ENCODE data around the gene PLCXD1.
"Not testable (repeated sequence)": the region's sequence is repeated elsewhere in the genome, so short reads cannot be mapped to it uniquely, and the experiment has no call there.

Gene PLCXD1

GRCh38 chrX:281166-281999 lies at the start of gene PLCXD1:
TSS of gene PLCXD1 (plus strand) at chrX:281381. CDS start at chrX:284188, 2,807 bp downstream.
- no peak for TF ChIP-seq CTCF (IDR thresholded peaks at IDR 0.05; ENCODE audit: poor library complexity, severe bottlenecking)
- ATAC-seq (ENCODE audit: low read depth) (peak; percentile 41), DNase-seq (ENCODE audit: low spot score) (peak; percentile 64)
- Histone ChIP-seq H3K27ac (ENCODE audit: poor library complexity, severe bottlenecking) (peak within 1 kb of the TSS; percentile 20), H3K27me3 (ENCODE audit: insufficient read depth, poor library complexity, severe bottlenecking) (no peaks in the 10 kb centered on the region), H3K9me3 (ENCODE audit: severe bottlenecking) (no peaks in the 10 kb centered on the region), H3K4me3 (ENCODE audit: severe bottlenecking) (peak within 1 kb of the TSS; percentile 12), H3K4me1 (ENCODE audit: insufficient read depth, poor library complexity, severe bottlenecking) (no peaks in the 10 kb centered on the region), H3K36me3 (ENCODE audit: low read depth) (peaks cover 25% of the 10 kb centered on the region)

- H3K27ac ChIP-seq (ENCODE audit: poor library complexity, severe bottlenecking); H3K4me3 ChIP-seq (ENCODE audit: severe bottlenecking); H3K4me1 ChIP-seq (ENCODE audit: insufficient read depth, poor library complexity, severe bottlenecking); DNase-seq (ENCODE audit: low spot score); H3K9me3 ChIP-seq (ENCODE audit: severe bottlenecking); H3K27me3 ChIP-seq (ENCODE audit: insufficient read depth, poor library complexity, severe bottlenecking); H3K36me3 ChIP-seq (ENCODE audit: low read depth): not testable (repeated sequence)
- ATAC-seq (ENCODE audit: low read depth), result peak; percentile 85
Measured at GRCh38 chrX:231637-232277, 49.4 kb upstream of the PLCXD1 start.

- ATAC-seq (ENCODE audit: low read depth); H3K27me3 ChIP-seq (ENCODE audit: insufficient read depth, poor library complexity, severe bottlenecking); DNase-seq (ENCODE audit: low spot score); H3K9me3 ChIP-seq (ENCODE audit: severe bottlenecking); H3K4me1 ChIP-seq (ENCODE audit: insufficient read depth, poor library complexity, severe bottlenecking); H3K36me3 ChIP-seq (ENCODE audit: low read depth); H3K4me3 ChIP-seq (ENCODE audit: severe bottlenecking); H3K27ac ChIP-seq (ENCODE audit: poor library complexity, severe bottlenecking): not testable (repeated sequence)
Measured at GRCh38 chrX:232278-232655, 48.9 kb upstream of the PLCXD1 start.

GRCh38 chrX:236201-236600 lies 45.0 kb upstream of the PLCXD1 start:
- not testable (repeated sequence) for H3K4me1 ChIP-seq (ENCODE audit: insufficient read depth, poor library complexity, severe bottlenecking); H3K9me3 ChIP-seq (ENCODE audit: severe bottlenecking); DNase-seq (ENCODE audit: low spot score); H3K36me3 ChIP-seq (ENCODE audit: low read depth); H3K27ac ChIP-seq (ENCODE audit: poor library complexity, severe bottlenecking); H3K27me3 ChIP-seq (ENCODE audit: insufficient read depth, poor library complexity, severe bottlenecking); H3K4me3 ChIP-seq (ENCODE audit: severe bottlenecking)
- ATAC-seq (ENCODE audit: low read depth), result peak; percentile 64

GRCh38 chrX:250965-251364 lies 30.2 kb upstream of the PLCXD1 start:
- DNase-seq (ENCODE audit: low spot score) (no peak), ATAC-seq (ENCODE audit: low read depth) (no peak; the same call in 2 of the 3 replicates)
- Histone ChIP-seq H3K4me1 (ENCODE audit: insufficient read depth, poor library complexity, severe bottlenecking) (no peaks in the 10 kb centered on the region), H3K36me3 (ENCODE audit: low read depth) (no peaks in the 10 kb centered on the region), H3K27me3 (ENCODE audit: insufficient read depth, poor library complexity, severe bottlenecking) (no peaks in the 10 kb centered on the region), H3K9me3 (ENCODE audit: severe bottlenecking) (no peaks in the 10 kb centered on the region), H3K27ac (ENCODE audit: poor library complexity, severe bottlenecking) (no peak overlapping the region), H3K4me3 (ENCODE audit: severe bottlenecking) (no peak overlapping the region)
- TF ChIP-seq CTCF (IDR thresholded peaks at IDR 0.05; ENCODE audit: poor library complexity, severe bottlenecking), result no peak

GRCh38 chrX:251396-252243 lies 29.6 kb upstream of the PLCXD1 start:
- H3K4me3 ChIP-seq (ENCODE audit: severe bottlenecking); H3K4me1 ChIP-seq (ENCODE audit: insufficient read depth, poor library complexity, severe bottlenecking); H3K9me3 ChIP-seq (ENCODE audit: severe bottlenecking); H3K27ac ChIP-seq (ENCODE audit: poor library complexity, severe bottlenecking); H3K27me3 ChIP-seq (ENCODE audit: insufficient read depth, poor library complexity, severe bottlenecking); H3K36me3 ChIP-seq (ENCODE audit: low read depth); ATAC-seq (ENCODE audit: low read depth): not testable (repeated sequence)
- peak; percentile 15 for DNase-seq (ENCODE audit: low spot score)

Data from RWPE2 (cell line).